Neural progenitor cell (in vitro differentiated cells): ENCODE data around the gene ITPR1.

Source experiments
- CTCF ChIP-seq: fragments of 200-600 bp; sonication (generic); IDR thresholded peaks from 2 replicates; pipeline ENCODE4 v1.5.1; 2017; ENCODE audit warnings: antibody characterized with exemption, mild to moderate bottlenecking
- EZH2 ChIP-seq: fragments of 200-600 bp; sonication (generic); IDR thresholded peaks from 2 replicates; pipeline ENCODE4 v1.6.1; 2017; ENCODE audit warnings: antibody characterized with exemption, mild to moderate bottlenecking, moderate library complexity
- EZH2phosphoT487 ChIP-seq: fragments of 200-600 bp; sonication (generic); IDR thresholded peaks from 2 replicates; pipeline ENCODE4 v1.6.1; 2017; ENCODE audit warnings: antibody characterized with exemption

DNA sequence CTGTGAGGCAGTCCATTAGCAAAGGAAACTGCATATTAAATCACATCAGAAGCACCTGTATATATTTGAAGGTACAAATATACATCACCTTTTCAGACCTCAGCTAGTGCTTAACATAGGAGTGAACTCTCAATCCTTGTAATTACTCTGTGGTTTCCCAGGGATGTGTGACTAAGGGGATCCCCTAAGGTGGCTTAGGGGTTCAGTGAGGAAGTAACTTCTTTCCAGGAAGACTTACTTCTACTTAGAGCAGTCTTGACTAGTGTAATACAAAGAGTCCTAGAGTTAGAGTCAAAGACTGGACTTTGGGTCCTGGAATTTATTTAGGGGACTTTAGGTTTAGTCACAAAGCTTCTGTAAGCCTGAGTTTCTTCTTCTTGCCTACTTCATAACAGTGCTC lies 17.3 kb upstream of the ITPR1 start:
- TF ChIP-seq CTCF (no peak), EZH2 (no peak), EZH2phosphoT487 (no peak)
